Measurements from ENCODE around the gene VIPR2. TPM values are rescaled to one million over a fixed set of nuclear protein-coding genes. Genes with fewer than 3 reads are reported as not detected.
A peak's percentile ranks its signal among the peaks of the same experiment; 100 is the strongest.
"Not testable (repeated sequence)": the region's sequence is repeated elsewhere in the genome, so short reads cannot be mapped to it uniquely, and the experiment has no call there.

Gene VIPR2
- total RNA-seq, 1 donor from 2014 or later: 17.0 TPM

GRCh38 chr7:159101661-159102091 is 43.0 kb downstream of the VIPR2 start:
- intact Hi-C loops (cut with DNase I); ATAC-seq; DNase-seq (ENCODE audit: missing footprints): not testable (repeated sequence)

GRCh38 chr7:159101083-159101395 is 43.6 kb downstream of the VIPR2 start:
- ATAC-seq; intact Hi-C loops (cut with DNase I); DNase-seq (ENCODE audit: missing footprints): not testable (repeated sequence)

GRCh38 chr7:159100281-159101082 is 44.2 kb downstream of the VIPR2 start:
- intact Hi-C loops (cut with DNase I); DNase-seq (ENCODE audit: missing footprints): not testable (repeated sequence)

GRCh38 chr7:159099711-159100231 is 44.9 kb downstream of the VIPR2 start:
- intact Hi-C loops (cut with DNase I): loop anchor here (5.0 kb wide), 1 partner anchor 87 kb away; no protein-coding TSS in a partner anchor
- ATAC-seq (no peak), DNase-seq (ENCODE audit: missing footprints) (no peak)

More at GRCh38 chr7:159100281-159101082, 44.2 kb downstream of the VIPR2 start:
- ATAC-seq: not testable (repeated sequence)

- DNase-seq (ENCODE audit: missing footprints): no peak
- ATAC-seq: no peak
- intact Hi-C loops (cut with DNase I): loop anchor here (5.0 kb wide), 1 partner anchor 87 kb away; no protein-coding TSS in a partner anchor
Measured at GRCh38 chr7:159098811-159099655, 45.6 kb downstream of the VIPR2 start.

GRCh38 chr7:159098424-159098786 is 46.3 kb downstream of the VIPR2 start:
- no peak for DNase-seq (ENCODE audit: missing footprints)

GRCh38 chr7:159097661-159098423 is 46.8 kb downstream of the VIPR2 start:
- ATAC-seq: peak; percentile 59
- DNase-seq (ENCODE audit: missing footprints): no peak
- intact Hi-C loops (cut with DNase I): loop anchor here (1.0 to 5.0 kb wide), 3 partner anchors 14 to 86 kb away; no protein-coding TSS in a partner anchor

More at GRCh38 chr7:159098424-159098786, 46.3 kb downstream of the VIPR2 start:
- ATAC-seq: no peak
- intact Hi-C loops (cut with DNase I): loop anchor here (5.0 kb wide), 1 partner anchor 86 kb away; no protein-coding TSS in a partner anchor

- DNase-seq (ENCODE audit: missing footprints): no peak
- intact Hi-C loops (cut with DNase I): loop anchor here (1.0 to 5.0 kb wide), 3 partner anchors 13 to 85 kb away; no protein-coding TSS in a partner anchor
- ATAC-seq: peak; percentile 82
Measured at GRCh38 chr7:159096736-159097581, 47.7 kb downstream of the VIPR2 start.

GRCh38 chr7:159095979-159096411 is 48.7 kb downstream of the VIPR2 start:
- intact Hi-C loops (cut with DNase I): loop anchor here (5.0 kb wide), 1 partner anchor 84 kb away; no protein-coding TSS in a partner anchor
- ATAC-seq (no peak), DNase-seq (ENCODE audit: missing footprints) (peak; percentile 65)

- DNase-seq (ENCODE audit: missing footprints) (peak; percentile 54), ATAC-seq (no peak)
- intact Hi-C loops (cut with DNase I): loop anchor here (5.0 kb wide), 1 partner anchor 83 kb away; no protein-coding TSS in a partner anchor
Measured at GRCh38 chr7:159094919-159095915, 49.5 kb downstream of the VIPR2 start.

GRCh38 chr7:159094023-159094740 is 50.5 kb downstream of the VIPR2 start:
- ATAC-seq (no peak), DNase-seq (ENCODE audit: missing footprints) (peak; percentile 53)
- intact Hi-C loops (cut with DNase I): no loop called here

GRCh38 chr7:159093351-159093971 is 51.2 kb downstream of the VIPR2 start:
- intact Hi-C loops (cut with DNase I): no loop called here
- DNase-seq (ENCODE audit: missing footprints) (peak; percentile 58), ATAC-seq (no peak)

- DNase-seq (ENCODE audit: missing footprints): peak; percentile 40
- intact Hi-C loops (cut with DNase I): no loop called here
- ATAC-seq: no peak
Measured at GRCh38 chr7:159092701-159093121, 52.0 kb downstream of the VIPR2 start.

- DNase-seq (ENCODE audit: missing footprints): peak; percentile 68
- intact Hi-C loops (cut with DNase I): no loop called here
- ATAC-seq: no peak
Measured at GRCh38 chr7:159091480-159092475, 52.9 kb downstream of the VIPR2 start.
